HEK293T (cell line): ENCODE results near the gene HOXA3.

ENCODE experiments used
- CTCF ChIA-PET: fragments of 350-600 bp; formaldehyde crosslinking; extraction: SDS; loops from one replicate; lab custom pipeline; 2021; ENCODE audit warnings: antibody characterized with exemption, inconsistent platforms; lab: Yijun Ruan, JAX
- POLR2A ChIA-PET: fragments of 350-600 bp; formaldehyde crosslinking; extraction: SDS; loops from one replicate; lab custom pipeline; 2020; ENCODE audit warnings: antibody characterized with exemption, inconsistent platforms; lab: Yijun Ruan, JAX
- DNase-seq: peaks from one replicate; pipeline ENCODE4 v3.0.0; 2012; ENCODE audit warnings: mixed read lengths; ENCODE audit errors: extremely low spot score
- ARNT ChIP-seq: fragments of 450-650 bp; IDR thresholded peaks from 2 replicates; pipeline ENCODE4 v1.6.1; 2017; ENCODE audit warnings: mild to moderate bottlenecking
- BHLHE40 ChIP-seq: fragments of 450-650 bp; IDR thresholded peaks from 2 replicates; pipeline ENCODE4 v1.6.1; 2016; ENCODE audit warnings: mild to moderate bottlenecking, moderate library complexity, borderline replicate concordance
- CTBP1 ChIP-seq: fragments of 450-650 bp; IDR thresholded peaks from 2 replicates; pipeline ENCODE4 v1.6.1; 2016; ENCODE audit warnings: borderline replicate concordance
- ELF4 ChIP-seq: fragments of 450-650 bp; IDR thresholded peaks from 2 replicates; pipeline ENCODE4 v1.6.1; 2017; ENCODE audit warnings: antibody characterized with exemption
- FOXA1 ChIP-seq: fragments of 450-650 bp; IDR thresholded peaks from 2 replicates; pipeline ENCODE4 v1.6.1; 2016; ENCODE audit warnings: mild to moderate bottlenecking
- FOXK2 ChIP-seq: fragments of 450-650 bp; IDR thresholded peaks from 2 replicates; pipeline ENCODE4 v1.6.1; 2016; ENCODE audit warnings: mild to moderate bottlenecking
- FOXM1 ChIP-seq: fragments of 450-650 bp; IDR thresholded peaks from 2 replicates; pipeline ENCODE4 v1.6.1; 2017; ENCODE audit warnings: mild to moderate bottlenecking, borderline replicate concordance
- HDGF ChIP-seq: fragments of 450-650 bp; IDR thresholded peaks from 2 replicates; pipeline ENCODE4 v1.6.1; 2017; ENCODE audit warnings: antibody characterized with exemption, borderline replicate concordance
- L3MBTL2 ChIP-seq: fragments of 450-650 bp; conservative IDR thresholded peaks from 2 replicates; pipeline ENCODE4 v1.6.1; 2016; ENCODE audit warnings: mild to moderate bottlenecking
- LEF1 ChIP-seq: fragments of 450-650 bp; IDR thresholded peaks from 2 replicates; pipeline ENCODE4 v1.6.1; 2017; ENCODE audit warnings: mild to moderate bottlenecking, borderline replicate concordance
- NFRKB ChIP-seq: fragments of 450-650 bp; IDR thresholded peaks from 2 replicates; pipeline ENCODE4 v1.6.1; 2016; ENCODE audit warnings: mild to moderate bottlenecking, moderate library complexity
- SP1 ChIP-seq: fragments of 450-650 bp; IDR thresholded peaks from 2 replicates; pipeline ENCODE4 v1.6.1; 2017
- SUZ12 ChIP-seq: fragments of 450-650 bp; IDR thresholded peaks from 2 replicates; pipeline ENCODE4 v1.6.1; 2016; ENCODE audit warnings: mild to moderate bottlenecking
- TARDBP ChIP-seq: fragments of 450-650 bp; IDR thresholded peaks from 2 replicates; pipeline ENCODE4 v1.6.1; 2016
- ZNF384 ChIP-seq: fragments of 450-650 bp; IDR thresholded peaks from 2 replicates; pipeline ENCODE4 v1.6.1; 2016
- TF ChIP-seq, protein P1 (sequence below): fragments of 450-650 bp; IDR thresholded peaks from 2 replicates; pipeline ENCODE4 v1.6.1; 2016

Gene HOXA3

DNA sequence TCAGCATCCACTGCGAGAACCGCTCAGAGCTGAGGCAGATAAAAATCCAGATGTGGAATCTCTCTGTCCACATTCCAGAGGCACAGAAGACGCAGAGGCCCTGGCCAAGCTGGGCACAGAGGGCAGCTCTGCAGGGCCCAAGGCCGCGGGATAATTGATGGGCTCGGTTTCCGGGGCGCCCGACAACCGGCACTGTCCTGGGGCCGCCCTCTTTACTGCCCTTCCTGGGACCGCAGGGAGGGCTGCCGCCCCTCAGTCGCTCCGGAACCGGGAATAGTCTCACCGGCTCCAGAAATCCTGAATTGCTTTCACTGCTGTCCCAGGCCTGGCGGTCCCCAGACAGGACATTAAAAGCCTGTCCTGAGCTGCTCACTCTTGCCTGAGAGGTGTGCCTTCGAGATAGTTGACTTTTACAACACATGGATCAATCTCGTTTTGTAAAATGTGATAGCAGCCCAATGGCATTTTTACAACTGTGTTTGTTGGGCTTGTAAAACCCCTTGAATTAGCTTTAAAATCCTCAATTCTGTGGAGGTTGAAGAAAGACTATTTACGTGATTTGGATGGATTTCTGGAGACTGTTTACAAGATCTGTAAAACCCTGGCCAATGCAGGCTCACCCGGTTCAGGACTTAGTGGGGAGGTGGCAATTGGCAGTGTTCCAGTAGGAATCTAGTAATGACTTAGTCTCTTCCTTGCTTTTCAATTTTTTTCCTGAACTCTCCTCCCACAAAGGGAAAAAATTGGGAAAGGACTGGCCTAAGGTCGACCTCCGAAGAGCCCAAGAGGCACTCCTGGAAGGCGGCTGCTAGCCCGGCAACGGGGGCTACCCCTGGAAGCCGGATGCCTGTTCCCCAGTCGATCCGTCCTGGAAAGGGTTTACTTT, 3.4 kb downstream of the HOXA3 start:
- CTCF ChIA-PET, result interaction anchor here (0.7 to 2.0 kb wide), 5 partner anchors 12 to 784 kb away, joined by 3 to 10 read pairs (median 4); no protein-coding TSS in a partner anchor

DNA sequence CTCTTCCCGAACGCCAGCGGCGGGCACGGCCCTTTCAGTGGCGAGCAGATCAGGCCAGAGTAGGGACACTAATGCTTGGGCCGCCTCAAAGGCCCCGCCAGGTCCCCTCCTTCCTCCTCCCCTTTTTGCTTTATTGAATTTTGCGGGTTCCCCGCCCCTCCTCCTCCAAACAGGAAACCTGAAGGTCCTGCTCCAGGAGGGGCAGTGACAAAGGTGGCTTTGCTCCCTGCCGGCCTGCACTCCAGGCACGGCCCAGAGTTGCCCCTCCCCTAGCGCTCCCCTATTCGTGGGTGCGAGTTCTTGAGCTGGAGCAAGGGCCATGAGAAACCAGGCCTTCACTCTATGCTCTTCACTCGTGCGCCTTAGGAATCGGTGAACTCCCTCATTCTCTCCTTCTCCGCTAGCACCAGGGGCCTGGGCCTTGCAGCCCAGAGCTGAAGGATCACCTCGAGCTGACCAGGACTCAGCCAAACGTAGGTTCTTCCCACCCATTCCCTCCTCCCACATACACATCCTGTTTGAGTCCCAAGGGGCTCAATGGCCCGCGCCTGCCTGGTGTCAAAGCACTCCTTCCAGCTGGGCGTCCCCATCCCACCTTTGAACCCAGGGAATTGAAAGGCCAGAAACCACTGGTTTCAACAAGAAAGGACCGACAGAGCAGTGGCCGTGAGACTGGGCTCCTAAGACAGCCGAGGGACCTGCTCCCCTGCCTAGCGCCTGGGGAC, 4.2 kb downstream of the HOXA3 start:
- no peak for TF ChIP-seq HDGF
- TF ChIP-seq FOXK2, result no peak
- TF ChIP-seq FOXM1, result no peak
- no peak for TF ChIP-seq L3MBTL2
- TF ChIP-seq ARNT, result no peak
- TF ChIP-seq CTBP1, result no peak
- no peak for TF ChIP-seq TARDBP
- TF ChIP-seq ZNF384, result no peak
- TF ChIP-seq, protein P1, sequence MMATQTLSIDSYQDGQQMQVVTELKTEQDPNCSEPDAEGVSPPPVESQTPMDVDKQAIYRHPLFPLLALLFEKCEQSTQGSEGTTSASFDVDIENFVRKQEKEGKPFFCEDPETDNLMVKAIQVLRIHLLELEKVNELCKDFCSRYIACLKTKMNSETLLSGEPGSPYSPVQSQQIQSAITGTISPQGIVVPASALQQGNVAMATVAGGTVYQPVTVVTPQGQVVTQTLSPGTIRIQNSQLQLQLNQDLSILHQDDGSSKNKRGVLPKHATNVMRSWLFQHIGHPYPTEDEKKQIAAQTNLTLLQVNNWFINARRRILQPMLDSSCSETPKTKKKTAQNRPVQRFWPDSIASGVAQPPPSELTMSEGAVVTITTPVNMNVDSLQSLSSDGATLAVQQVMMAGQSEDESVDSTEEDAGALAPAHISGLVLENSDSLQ, result no peak
- no peak for TF ChIP-seq SP1
- no peak for TF ChIP-seq ELF4
- TF ChIP-seq SUZ12, result no peak
- TF ChIP-seq BHLHE40, result no peak
- ChIA-PET POLR2A (interaction anchor here (0.7 to 17.5 kb wide), 15 partner anchors 7 to 951 kb away, joined by 3 to 367 read pairs (median 7); partner anchors contain the start of genes CBX3, HNRNPA2B1, HOXA10 and HOXA11), CTCF (interaction anchor here (0.7 to 0.9 kb wide), 2 partner anchors 13 to 783 kb away, joined by 3 to 4 read pairs; no protein-coding TSS in a partner anchor)
- DNase-seq, result no peak

More for the DNA sequence above, 3.4 kb downstream of the HOXA3 start:
- TF ChIP-seq ZNF384 (no peak), CTBP1 (peak; percentile 68; the same call in 1 of the 2 replicates), L3MBTL2 (no peak; the same call in 1 of the 2 replicates), ARNT (peak; percentile 44; the same call in 1 of the 2 replicates)
- TF ChIP-seq, protein P1, result peak; percentile 86
- POLR2A ChIA-PET, result interaction anchor here (0.7 to 17.5 kb wide), 20 partner anchors 8 to 952 kb away, joined by 3 to 367 read pairs (median 6); partner anchors contain the start of genes CBX3, HNRNPA2B1, HOXA10 and HOXA11
- no peak for DNase-seq

DNA sequence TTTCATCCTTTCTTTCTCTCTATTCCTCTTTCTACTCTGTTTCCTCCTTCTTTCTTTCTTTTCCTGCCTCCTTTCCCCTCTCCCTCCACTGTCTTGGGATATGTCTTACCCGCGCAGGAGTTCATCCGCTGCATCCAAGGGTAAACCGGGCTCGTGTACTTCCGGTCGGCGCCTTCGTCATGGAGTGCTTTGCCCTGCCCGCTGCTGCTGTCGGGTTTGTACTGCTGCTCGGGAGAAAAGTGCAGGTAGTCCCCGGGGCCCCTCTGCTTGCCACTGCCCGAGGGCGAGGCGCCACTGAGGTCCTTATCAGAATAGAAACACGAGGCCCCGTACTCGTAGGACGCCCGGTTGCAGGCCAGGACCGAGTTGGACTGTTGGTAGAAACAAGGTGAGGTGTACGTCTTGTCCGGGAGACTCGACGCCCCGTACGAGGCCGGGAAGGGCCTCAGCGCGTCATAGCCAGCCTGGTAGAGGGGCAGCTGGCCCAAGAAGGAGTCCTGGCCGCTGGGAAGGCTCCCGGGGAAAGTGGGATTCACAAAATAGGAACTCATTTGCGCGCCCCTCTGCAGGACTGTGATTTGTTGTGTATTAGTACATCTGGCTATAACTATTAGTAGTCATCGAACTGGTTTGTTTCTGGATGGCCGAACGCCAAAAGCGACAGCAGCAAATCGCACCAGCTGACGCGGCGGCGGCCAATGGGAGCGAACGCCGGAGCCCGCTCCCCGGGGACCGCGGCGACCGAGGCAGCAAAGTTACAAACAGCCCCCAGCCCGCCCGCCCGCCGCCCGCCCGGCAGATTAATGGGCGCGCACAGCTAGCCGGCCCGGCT, 5.0 kb downstream of the HOXA3 start, which contains the start of gene HOXA6:
Gene HOXA6, minus strand, starts transcription at position 576 of the 832 bp plus-strand sequence. Its CDS starts 25 bp downstream, at position 551.
- ChIA-PET POLR2A (interaction anchor here (1.2 to 17.5 kb wide), 13 partner anchors 7 to 951 kb away, joined by 4 to 367 read pairs (median 7); partner anchors contain the start of genes CBX3, HNRNPA2B1, HOXA10 and HOXA11), CTCF (interaction anchor here (0.7 to 4.9 kb wide), 3 partner anchors 13 to 424 kb away, joined by 3 to 20 read pairs (median 3); no protein-coding TSS in a partner anchor)
- TF ChIP-seq BHLHE40, result no peak
- TF ChIP-seq FOXK2, result no peak
- TF ChIP-seq FOXA1, result no peak
- TF ChIP-seq SUZ12, result no peak
- peak; percentile 52 for TF ChIP-seq L3MBTL2
- TF ChIP-seq FOXM1, result no peak
- TF ChIP-seq, protein P1, result no peak
- no peak for TF ChIP-seq ELF4
- no peak for TF ChIP-seq NFRKB
- no peak for TF ChIP-seq SP1
- TF ChIP-seq LEF1, result no peak
- TF ChIP-seq ZNF384, result no peak
- 0 out of 2 replicates have a peak, but pooled peaks have one; percentile 11 for TF ChIP-seq ARNT
- TF ChIP-seq TARDBP, result no peak
- no peak for DNase-seq

DNA sequence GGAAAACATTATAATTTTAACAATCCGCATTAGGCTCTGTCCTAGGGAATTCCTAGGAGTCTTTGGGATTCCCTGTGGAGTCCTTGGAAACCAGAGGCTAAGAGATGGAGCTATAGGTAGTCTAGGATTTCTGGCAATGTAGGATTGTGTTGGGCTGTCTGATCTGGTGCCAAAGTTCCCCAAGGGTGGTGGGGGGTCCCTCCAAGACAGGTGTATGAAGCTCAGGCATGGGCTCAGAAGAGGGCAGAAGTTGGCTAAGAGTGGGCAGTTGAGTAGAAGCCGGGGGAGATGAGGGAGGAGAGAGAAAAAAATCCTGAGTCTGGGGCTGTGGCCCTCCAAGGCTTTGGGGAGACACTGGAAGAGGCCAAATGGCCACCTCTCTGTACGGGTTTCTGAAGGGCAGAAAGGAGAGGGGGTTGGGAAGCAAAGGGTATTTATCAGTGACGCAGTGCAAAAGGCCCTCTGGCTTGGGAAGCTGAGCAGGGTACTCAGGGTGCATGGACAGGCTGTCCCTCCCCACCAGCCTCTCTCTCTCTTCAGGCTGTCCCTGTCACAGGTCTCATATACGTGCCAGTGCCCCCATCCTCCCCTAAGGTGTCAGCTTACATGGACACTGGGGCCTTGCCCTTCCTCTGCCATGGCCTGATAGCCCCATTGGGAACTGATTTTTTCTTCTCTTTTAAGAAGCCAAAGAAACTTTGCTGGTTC, 5.7 kb downstream of the HOXA3 start:
- TF ChIP-seq ELF4, result 0 out of 2 replicates have a peak, but pooled peaks have one; percentile 23
- TF ChIP-seq, protein P1, result no peak
- ChIA-PET POLR2A (interaction anchor here (0.6 to 17.5 kb wide), 8 partner anchors 10 to 950 kb away, joined by 3 to 367 read pairs (median 8); partner anchors contain the start of genes CBX3, HNRNPA2B1, HOXA10 and HOXA11), CTCF (interaction anchor here (0.7 to 4.9 kb wide), 2 partner anchors 15 to 424 kb away, joined by 3 to 20 read pairs; no protein-coding TSS in a partner anchor)
- DNase-seq, result no peak
